H1 (cell line): ENCODE data around the gene OR1J4. TPM values are rescaled to one million over a fixed set of nuclear protein-coding genes. Genes with fewer than 3 reads are reported as not detected.

Experiments
- CTCF ChIA-PET: fragments of 300-600 bp; sonication (Branson Sonifier 250); formaldehyde crosslinking; loops from one replicate; lab custom pipeline; 2021; ENCODE audit not compliant: partially characterized antibody; lab: Charles Lee
- POLR2A ChIA-PET: fragments of 300-600 bp; sonication (Branson Sonifier 250); formaldehyde crosslinking; loops from one replicate; lab custom pipeline; 2021; ENCODE audit warnings: inconsistent platforms; ENCODE audit not compliant: partially characterized antibody; lab: Charles Lee
- DNase-seq, 2 experiments: peaks; one replicate each; pipeline versions ENCODE4 v3.0.0 to v3.0.0-alpha.2; 2010 to 2022; ENCODE audit warnings: low spot score in 2 of 2, low read depth in 1 of 2, mixed read lengths in 1 of 2
- FAIRE-seq: peaks from 2 replicates; lab custom pipeline; 2011; peaks lifted over from hg19 to GRCh38; lab: Jason Lieb, UNC
- H2AFZ ChIP-seq: 2 replicates; pipeline ENCODE4 v1.8.1; 2012; ENCODE audit warnings: low read length, inconsistent platforms
- H2AK5ac ChIP-seq: 2 replicates; pipeline ENCODE4 v1.6.1; 2013; ENCODE audit warnings: low read depth, low read length
- H2BK120ac ChIP-seq: replicated peaks from 2 replicates; pipeline ENCODE3; 2013; ENCODE audit warnings: low read depth, low read length, inconsistent platforms
- H2BK12ac ChIP-seq: 2 replicates; pipeline ENCODE4 v1.6.1; 2013; ENCODE audit warnings: low read depth, low read length
- H2BK15ac ChIP-seq: 2 replicates; pipeline ENCODE4 v1.6.1; 2013; ENCODE audit warnings: low read length
- H2BK20ac ChIP-seq: 2 replicates; pipeline ENCODE4 v1.6.1; 2013; ENCODE audit warnings: low read length
- H2BK5ac ChIP-seq: 2 replicates; pipeline ENCODE4 v1.6.1; 2013; ENCODE audit warnings: low read depth, low read length
- H3K14ac ChIP-seq: 2 replicates; pipeline ENCODE4 v1.6.1; 2013; ENCODE audit warnings: inconsistent platforms; ENCODE audit not compliant: insufficient read length
- H3K18ac ChIP-seq: 2 replicates; pipeline ENCODE4 v1.6.1; 2013; ENCODE audit warnings: low read length; ENCODE audit errors: extremely low read depth
- H3K23ac ChIP-seq: 2 replicates; pipeline ENCODE4 v1.6.1; 2013; ENCODE audit warnings: inconsistent platforms; ENCODE audit not compliant: insufficient read length
- H3K23me2 ChIP-seq: 2 replicates; pipeline ENCODE4 v1.6.1; 2013; ENCODE audit warnings: low read depth, low read length
- H3K27ac ChIP-seq: 2 replicates; pipeline ENCODE4 v1.6.1; 2011; ENCODE audit warnings: low read depth, low read length, inconsistent platforms
- H3K27me3 ChIP-seq, 4 experiments: replicated peaks in 1 of 4; 1 replicate in 1 of 4; 2 replicates in 3 of 4; pipeline versions ENCODE4 v1.6.1 to v1.8.1; 2011 to 2013; ENCODE audit warnings: low read length in 3 of 4, mild to moderate bottlenecking in 3 of 4, inconsistent platforms in 2 of 4, mixed read lengths in 2 of 4, moderate library complexity in 1 of 4; ENCODE audit not compliant: control insufficient read depth in 3 of 4, insufficient read depth in 3 of 4; ENCODE audit errors: extremely low read depth in 1 of 4
- H3K36me3 ChIP-seq, 4 experiments: 2 replicates each; pipeline versions ENCODE4 v1.6.1 to v1.8.1; 2011 to 2013; ENCODE audit warnings: mild to moderate bottlenecking in 4 of 4, low read length in 3 of 4, moderate library complexity in 2 of 4, control low read depth in 1 of 4, inconsistent platforms in 1 of 4; ENCODE audit not compliant: insufficient read depth in 4 of 4, control insufficient read depth in 2 of 4
- H3K4ac ChIP-seq: replicated peaks from 2 replicates; pipeline ENCODE3; 2013; ENCODE audit warnings: low read length, low read depth, mixed read lengths, inconsistent platforms; ENCODE audit not compliant: insufficient read length
- H3K4me1 ChIP-seq, 4 experiments: replicated peaks in 1 of 4; 1 replicate in 1 of 4; 2 replicates in 3 of 4; pipeline versions ENCODE4 v1.6.1 to v1.8.1; 2011 to 2013; ENCODE audit warnings: low read length in 3 of 4, inconsistent platforms in 2 of 4, mixed read lengths in 1 of 4; ENCODE audit not compliant: insufficient read depth in 4 of 4, control insufficient read depth in 3 of 4
- H3K4me2 ChIP-seq, 2 experiments: 2 replicates each; pipeline versions ENCODE4 v1.6.1 to v1.8.1; 2011 to 2013; ENCODE audit warnings: low read depth in 2 of 2, low read length in 2 of 2, control low read depth in 1 of 2, inconsistent platforms in 1 of 2, mild to moderate bottlenecking in 1 of 2; ENCODE audit not compliant: insufficient read depth in 1 of 2
- H3K4me3 ChIP-seq, 4 experiments: fragments of 200-600, 300-600 bp in 1 of 4; sonication (generic), shearing (Covaris generic), sonication (Bioruptor Twin) in 1 of 4; 2 replicates each; pipeline versions ENCODE4 v1.5.1 to v1.8.1; 2011 to 2016; ENCODE audit warnings: low read length in 4 of 4, low read depth in 3 of 4, control low read depth in 2 of 4, inconsistent platforms in 2 of 4, mild to moderate bottlenecking in 2 of 4, mixed read lengths in 1 of 4, moderate library complexity in 1 of 4; ENCODE audit not compliant: insufficient read depth in 2 of 4; ENCODE audit errors: extremely low read depth in 1 of 4
- H3K56ac ChIP-seq: replicated peaks from 2 replicates; pipeline ENCODE3; 2013; ENCODE audit warnings: low read depth, mild to moderate bottlenecking, mixed read lengths, low read length, inconsistent platforms; ENCODE audit not compliant: insufficient read length
- H3K79me1 ChIP-seq: 2 replicates; pipeline ENCODE4 v1.6.1; 2013; ENCODE audit warnings: low read depth, low read length, control low read depth
- H3K79me2 ChIP-seq, 2 experiments: 2 replicates each; pipeline versions ENCODE4 v1.6.1 to v1.8.1; 2012 to 2013; ENCODE audit warnings: low read length in 2 of 2, mild to moderate bottlenecking in 2 of 2, inconsistent platforms in 1 of 2; ENCODE audit not compliant: insufficient read depth in 2 of 2, control insufficient read depth in 1 of 2
- H3K9ac ChIP-seq, 4 experiments: replicated peaks in 1 of 4; 1 replicate in 1 of 4; 2 replicates in 3 of 4; pipeline versions ENCODE4 v1.6.1 to v1.8.1; 2011 to 2013; ENCODE audit warnings: low read depth in 3 of 4, low read length in 3 of 4, control low read depth in 2 of 4, mild to moderate bottlenecking in 2 of 4, moderate library complexity in 2 of 4, inconsistent platforms in 1 of 4; ENCODE audit errors: extremely low read depth in 1 of 4
- H3K9me3 ChIP-seq, 2 experiments: 2 replicates each; pipeline versions ENCODE4 v1.6.1 to v1.8.1; 2012 to 2013; ENCODE audit warnings: mild to moderate bottlenecking in 2 of 2, moderate library complexity in 2 of 2, control low read depth in 1 of 2, inconsistent platforms in 1 of 2, low read depth in 1 of 2, low read length in 1 of 2, mixed read lengths in 1 of 2; ENCODE audit not compliant: insufficient read depth in 2 of 2
- H4K20me1 ChIP-seq, 2 experiments: replicated peaks in 1 of 2; 2 replicates each; pipeline versions ENCODE3 to v1.8.1; 2011 to 2013; ENCODE audit warnings: inconsistent platforms in 2 of 2, low read length in 2 of 2, mild to moderate bottlenecking in 1 of 2; ENCODE audit not compliant: insufficient read depth in 2 of 2, control insufficient read depth in 1 of 2
- H4K5ac ChIP-seq: 2 replicates; pipeline ENCODE4 v1.6.1; 2013; ENCODE audit warnings: low read length, low read depth, mixed read lengths, inconsistent platforms; ENCODE audit not compliant: insufficient read length
- H4K8ac ChIP-seq: 2 replicates; pipeline ENCODE4 v1.8.0; 2013; ENCODE audit warnings: mild to moderate bottlenecking, moderate library complexity, low read length, inconsistent platforms; ENCODE audit not compliant: insufficient read depth; ENCODE audit errors: extremely low read depth
- H4K91ac ChIP-seq: replicated peaks from 2 replicates; pipeline ENCODE3; 2013; ENCODE audit warnings: low read length, mixed read lengths, inconsistent platforms; ENCODE audit not compliant: insufficient read length
- CBX8 ChIP-seq: fragments of 300-800, 300-1000 bp; sonication (generic); IDR thresholded peaks from 2 replicates; pipeline ENCODE4 v1.7.1; 2016; ENCODE audit warnings: low read depth, low read length, borderline replicate concordance
- CEBPB ChIP-seq: IDR thresholded peaks from 2 replicates; pipeline ENCODE4 v1.6.1; 2012; ENCODE audit warnings: low read depth, low read length
- EP300 ChIP-seq, 2 experiments: IDR thresholded peaks; 1 replicate in 1 of 2; 2 replicates in 1 of 2; pipeline ENCODE4 v1.6.1; 2011 to 2012; ENCODE audit warnings: low read depth in 2 of 2, low read length in 2 of 2, mild to moderate bottlenecking in 2 of 2, borderline replicate concordance in 1 of 2, inconsistent platforms in 1 of 2, moderate library complexity in 1 of 2
- FOSL1 ChIP-seq: IDR thresholded peaks from 2 replicates; pipeline ENCODE4 v1.6.1; 2011; ENCODE audit warnings: mild to moderate bottlenecking, low read depth, low read length, moderate library complexity; ENCODE audit not compliant: insufficient read depth
- POLR2A ChIP-seq, 2 experiments: IDR thresholded peaks; 1 replicate in 1 of 2; 2 replicates in 1 of 2; pipeline ENCODE4 v1.6.1; 2011; ENCODE audit warnings: low read depth in 2 of 2, low read length in 2 of 2, mild to moderate bottlenecking in 2 of 2; ENCODE audit errors: control extremely low read depth in 1 of 2
- POU5F1 ChIP-seq: IDR thresholded peaks from 2 replicates; pipeline ENCODE4 v1.6.1; 2011; ENCODE audit warnings: low read depth, mild to moderate bottlenecking, low read length, moderate library complexity
- RBBP5 ChIP-seq: IDR thresholded peaks from 2 replicates; pipeline ENCODE4 v1.7.1; 2012; ENCODE audit warnings: low read depth, mild to moderate bottlenecking, inconsistent platforms, low read length, moderate library complexity, borderline replicate concordance
- RXRA ChIP-seq: IDR thresholded peaks from 2 replicates; pipeline ENCODE4 v1.6.1; 2011; ENCODE audit warnings: low read depth, mild to moderate bottlenecking, low read length, moderate library complexity; ENCODE audit not compliant: insufficient read depth
- SP1 ChIP-seq: IDR thresholded peaks from 2 replicates; pipeline ENCODE4 v1.6.1; 2011; ENCODE audit warnings: low read depth, low read length
- TBP ChIP-seq: IDR thresholded peaks from 2 replicates; pipeline ENCODE4 v1.6.1; 2011; ENCODE audit warnings: low read depth, low read length, improper control_type of control experiment
- WGBS, 2 experiments: shearing (Covaris generic) in 1 of 2; methylation state at CpG; one replicate each; pipeline versions ENCODE4 v1.1.6 to v1.1.7; 2013 to 2015; ENCODE audit warnings: low lambda C conversion rate in 2 of 2, mixed read lengths in 2 of 2, inconsistent platforms in 1 of 2, low coverage in 1 of 2, missing lambda C conversion rate in 1 of 2; ENCODE audit not compliant: insufficient replicate concordance in 2 of 2, insufficient coverage in 1 of 2, insufficient read length in 1 of 2; ENCODE audit errors: extremely low coverage in 1 of 2, missing lambda C conversion rate in 1 of 2; 5-methylcytosine and 5-hydroxymethylcytosine counted together
- polyA plus RNA-seq, 7 experiments: library from polyadenylated mRNA; depleted of rRNA in 3 of 7; stranded (reverse) in 5 of 7; unstranded in 2 of 7; fragments of >200 nt in 5 of 7; fragments of 200-250 nt in 2 of 7; gene quantifications; 1 replicate in 5 of 7; 2 replicates in 1 of 7; 4 replicates in 1 of 7; pipeline versions ENCODE4 v1.2.1 to v1.2.3, GENCODE V29; 2011 to 2013; ENCODE audit warnings: missing spikeins in 2 of 7, mixed read lengths in 2 of 7
- total RNA-seq: library from RNA; stranded (reverse); fragmentation: NEBNext Ultra II Directional; extraction: Animal tissue kit (Norgen Biotek cat#: 25700); gene quantifications from 2 replicates; pipeline ENCODE4 v1.2.1, GENCODE V29; 2021

OR1J4 gene
- total and polyA plus RNA-seq, 2 of the 8 experiments (the other 6 are each of a cell fraction or from before 2014, with no cell fraction given): not detected

GRCh38 chr9:122527193-122527592 is 8.3 kb downstream of the OR1J4 start, which contains the start of gene OR1N1:
Gene OR1N1, minus strand, starts transcription at chr9:122527293. Its CDS starts 0 bp downstream, at chr9:122527293.
- Histone ChIP-seq H2BK5ac (no peak within 1 kb of the TSS), H3K79me1 (no peaks in the 10 kb centered on the region), H2AFZ (no peak within 1 kb of the TSS), H3K23me2 (no peaks in the 10 kb centered on the region; the same call in 1 of the 2 replicates), H3K27ac (no peak within 1 kb of the TSS), H3K18ac (no peak within 1 kb of the TSS), H3K79me2 (no peaks in the 10 kb centered on the region), H3K36me3 (no peaks in the 10 kb centered on the region; a peak in 1 of 8 replicates), H3K4me1 (no peaks in the 10 kb centered on the region), H2BK120ac (no peak within 1 kb of the TSS), H2BK15ac (no peak within 1 kb of the TSS), H4K5ac (no peak within 1 kb of the TSS), H3K9ac (no peak within 1 kb of the TSS), H2BK20ac (no peak within 1 kb of the TSS), H3K56ac (no peak within 1 kb of the TSS), H3K23ac (no peak within 1 kb of the TSS), H3K14ac (no peak within 1 kb of the TSS), H2BK12ac (no peak within 1 kb of the TSS), H4K91ac (no peak within 1 kb of the TSS), H3K27me3 (no peaks in the 10 kb centered on the region), H3K4ac (no peak within 1 kb of the TSS), H3K4me2 (no peak within 1 kb of the TSS), H3K9me3 (peaks cover 72 to 75% of the 10 kb centered on the region in 2 experiments), H4K20me1 (no peaks in the 10 kb centered on the region), H4K8ac (no peak within 1 kb of the TSS), H3K4me3 (no peak within 1 kb of the TSS), H2AK5ac (no peak within 1 kb of the TSS)
- TF ChIP-seq POU5F1 (no peak), SP1 (no peak), TBP (no peak), CEBPB (no peak), EP300 (IDR thresholded peaks at IDR 0.05; ENCODE audit: borderline replicate concordance in 1 of 2, low read depth in 2 of 2, low read length in 2 of 2) (no peak), RBBP5 (no peak), FOSL1 (no peak), RXRA (no peak), CBX8 (no peak), POLR2A (IDR thresholded peaks at IDR 0.05; ENCODE audit: control extremely low read depth in 1 of 2, low read depth in 2 of 2, low read length in 2 of 2) (no peak)
- ChIA-PET POLR2A (no interaction called here), CTCF (no interaction called here)
- no peak for DNase-seq
- FAIRE-seq: no peak
- WGBS, 2 experiments: 88% methylated on average over 3 of the region's 3 CpGs; no CpG with 5 or more reads in 1 of the 2 experiments
